Osteocyte (in vitro differentiated cells): ENCODE measurements around the gene ATP6V0A4. TPM values are rescaled to one million over a fixed set of nuclear protein-coding genes. Genes with fewer than 3 reads are reported as not detected.

Experiments used
- DNase-seq: peaks from one replicate; pipeline ENCODE4 v3.0.0; 2021; ENCODE audit warnings: mixed read lengths; ENCODE audit not compliant: unreplicated experiment; ENCODE audit errors: extremely low spot score
- H3K27ac Mint-ChIP-seq: one replicate; pipeline ENCODE4 v1.8.0; 2021; ENCODE audit warnings: mild to moderate bottlenecking, mixed read lengths; ENCODE audit not compliant: unreplicated experiment
- H3K27me3 Mint-ChIP-seq: one replicate; pipeline ENCODE4 v1.8.0; 2021; ENCODE audit warnings: mixed read lengths; ENCODE audit not compliant: unreplicated experiment
- H3K36me3 Mint-ChIP-seq: one replicate; pipeline ENCODE4 v1.8.0; 2021; ENCODE audit warnings: mixed read lengths; ENCODE audit not compliant: unreplicated experiment
- H3K4me1 Mint-ChIP-seq: one replicate; pipeline ENCODE4 v1.8.0; 2021; ENCODE audit warnings: mixed read lengths; ENCODE audit not compliant: unreplicated experiment
- H3K4me3 Mint-ChIP-seq: one replicate; pipeline ENCODE4 v1.8.0; 2021; ENCODE audit warnings: mild to moderate bottlenecking, moderate library complexity, mixed read lengths; ENCODE audit not compliant: unreplicated experiment
- H3K9me3 Mint-ChIP-seq: one replicate; pipeline ENCODE4 v1.8.0; 2021; ENCODE audit warnings: mixed read lengths; ENCODE audit not compliant: unreplicated experiment
- total RNA-seq: library from RNA; stranded (reverse); gene quantifications from 2 replicates; pipeline ENCODE4 v1.2.1, GENCODE V29; 2021
- TF ChIP-seq, protein P1 (sequence below): fragments of 200-600 bp; sonication (generic); IDR thresholded peaks from 2 replicates; pipeline ENCODE4 v1.5.0; 2021; ENCODE audit warnings: antibody characterized with exemption, mild to moderate bottlenecking, moderate library complexity

Gene ATP6V0A4
- total RNA-seq, 1 donor from 2014 or later = 0.64 TPM

DNA sequence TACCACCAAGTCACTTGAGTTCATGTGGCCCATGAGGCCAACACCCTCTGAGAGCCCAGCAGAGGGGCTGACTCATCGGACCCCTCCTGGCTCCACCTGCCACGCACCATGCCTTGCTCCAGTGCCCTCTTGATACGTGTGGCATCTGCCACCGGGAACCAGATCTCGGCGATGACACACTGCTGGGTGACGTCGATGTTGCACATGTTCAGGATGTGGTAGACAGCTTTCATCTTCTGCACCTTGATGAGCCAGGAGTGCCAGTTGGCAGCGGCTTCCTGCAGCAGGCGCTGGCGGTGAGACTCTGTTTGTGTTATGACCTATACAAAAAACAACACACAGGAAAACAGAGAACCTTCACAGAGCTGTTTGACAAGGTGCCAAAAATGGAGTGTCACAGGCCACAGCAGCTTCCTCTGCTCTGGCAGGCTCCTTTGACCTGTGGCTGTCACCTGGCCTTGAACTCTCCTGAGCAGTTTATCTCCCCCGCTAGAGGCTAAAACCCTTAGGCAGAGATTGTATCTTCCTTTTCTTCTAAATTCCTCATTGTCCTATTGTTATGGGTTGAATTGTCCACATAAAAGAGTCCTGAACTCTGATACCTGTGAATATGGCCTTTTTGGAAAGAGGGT is 45.4 kb downstream of the ATP6V0A4 start:
- no peak for DNase-seq
- no peaks in the 10 kb centered on the region for H3K36me3 Mint-ChIP-seq

DNA sequence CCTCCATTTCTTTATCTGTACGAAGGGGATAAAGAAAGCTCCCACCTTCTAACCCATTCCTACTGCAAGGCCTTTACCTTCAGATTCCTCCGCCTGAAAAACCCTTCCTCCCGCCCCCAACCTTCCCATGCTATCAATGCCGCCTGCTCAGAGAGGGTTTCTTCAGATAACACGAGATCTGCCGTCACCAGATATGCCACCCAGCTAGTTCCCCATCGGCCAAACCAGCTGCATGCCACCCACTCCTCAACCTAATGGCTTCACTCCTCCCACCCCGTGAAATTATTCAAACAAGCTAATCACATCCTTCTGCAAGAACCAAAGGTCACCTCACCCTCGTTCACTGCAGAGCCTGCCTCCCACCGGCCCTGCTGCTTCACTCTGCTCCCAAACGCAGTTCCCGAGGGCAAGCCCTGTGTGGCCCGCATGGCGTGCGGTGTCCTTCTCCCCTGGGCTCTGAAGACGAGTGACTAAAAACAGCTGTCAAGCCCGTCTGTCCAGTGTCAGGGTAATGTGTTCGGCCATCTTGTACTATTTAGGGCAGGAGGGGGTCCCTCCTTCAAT is 47.0 kb downstream of the ATP6V0A4 start:
- H3K36me3 Mint-ChIP-seq = no peaks in the 10 kb centered on the region

More for the DNA sequence above, 45.4 kb downstream of the ATP6V0A4 start:
- Mint-ChIP-seq H3K4me1 (peaks cover 11% of the 10 kb centered on the region), H3K27me3 (peaks cover 10% of the 10 kb centered on the region), H3K9me3 (no peaks in the 10 kb centered on the region), H3K4me3 (no peak overlapping the region), H3K27ac (no peak overlapping the region)
- TF ChIP-seq, protein P1, sequence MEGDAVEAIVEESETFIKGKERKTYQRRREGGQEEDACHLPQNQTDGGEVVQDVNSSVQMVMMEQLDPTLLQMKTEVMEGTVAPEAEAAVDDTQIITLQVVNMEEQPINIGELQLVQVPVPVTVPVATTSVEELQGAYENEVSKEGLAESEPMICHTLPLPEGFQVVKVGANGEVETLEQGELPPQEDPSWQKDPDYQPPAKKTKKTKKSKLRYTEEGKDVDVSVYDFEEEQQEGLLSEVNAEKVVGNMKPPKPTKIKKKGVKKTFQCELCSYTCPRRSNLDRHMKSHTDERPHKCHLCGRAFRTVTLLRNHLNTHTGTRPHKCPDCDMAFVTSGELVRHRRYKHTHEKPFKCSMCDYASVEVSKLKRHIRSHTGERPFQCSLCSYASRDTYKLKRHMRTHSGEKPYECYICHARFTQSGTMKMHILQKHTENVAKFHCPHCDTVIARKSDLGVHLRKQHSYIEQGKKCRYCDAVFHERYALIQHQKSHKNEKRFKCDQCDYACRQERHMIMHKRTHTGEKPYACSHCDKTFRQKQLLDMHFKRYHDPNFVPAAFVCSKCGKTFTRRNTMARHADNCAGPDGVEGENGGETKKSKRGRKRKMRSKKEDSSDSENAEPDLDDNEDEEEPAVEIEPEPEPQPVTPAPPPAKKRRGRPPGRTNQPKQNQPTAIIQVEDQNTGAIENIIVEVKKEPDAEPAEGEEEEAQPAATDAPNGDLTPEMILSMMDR = no peak

DNA sequence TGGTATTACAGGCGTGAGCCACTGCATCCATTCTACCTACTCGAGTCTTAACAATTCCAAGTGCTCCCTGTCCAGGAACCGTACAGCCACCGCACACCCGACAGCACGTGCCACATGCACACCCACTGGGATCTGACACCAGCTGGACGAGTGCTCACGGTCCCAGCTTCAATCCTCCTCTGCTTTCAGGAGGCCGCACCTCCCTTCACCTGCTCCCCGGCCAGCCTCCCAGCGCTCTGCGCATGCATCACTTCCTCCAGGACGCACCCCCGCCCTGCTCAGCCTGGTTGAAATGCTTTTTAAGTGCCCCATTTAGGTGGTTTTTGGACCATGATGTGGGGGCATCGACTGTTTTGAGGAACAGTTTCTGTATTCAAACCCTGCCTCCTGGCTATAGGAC is 47.5 kb downstream of the ATP6V0A4 start:
- Mint-ChIP-seq H3K27me3 (peaks cover 13% of the 10 kb centered on the region), H3K36me3 (no peaks in the 10 kb centered on the region), H3K4me1 (peaks cover 5% of the 10 kb centered on the region), H3K4me3 (no peak overlapping the region), H3K27ac (no peak overlapping the region), H3K9me3 (no peaks in the 10 kb centered on the region)
- DNase-seq = no peak
- TF ChIP-seq, protein P1 = no peak

More for the DNA sequence above, 47.0 kb downstream of the ATP6V0A4 start:
- Mint-ChIP-seq H3K27ac (no peak overlapping the region), H3K9me3 (no peaks in the 10 kb centered on the region), H3K4me3 (no peak overlapping the region), H3K27me3 (peaks cover 13% of the 10 kb centered on the region), H3K4me1 (peaks cover 9% of the 10 kb centered on the region)
- TF ChIP-seq, protein P1 = no peak
- DNase-seq = no peak

GRCh38 chr7:138749960-138750359 is 48.0 kb downstream of the ATP6V0A4 start:
- DNase-seq = no peak
- TF ChIP-seq, protein P1 = no peak
- Mint-ChIP-seq H3K4me3 (no peak overlapping the region), H3K36me3 (no peaks in the 10 kb centered on the region), H3K4me1 (peaks cover under 1% of the 10 kb centered on the region), H3K27me3 (peaks cover 13% of the 10 kb centered on the region), H3K9me3 (no peaks in the 10 kb centered on the region), H3K27ac (no peak overlapping the region)

DNA sequence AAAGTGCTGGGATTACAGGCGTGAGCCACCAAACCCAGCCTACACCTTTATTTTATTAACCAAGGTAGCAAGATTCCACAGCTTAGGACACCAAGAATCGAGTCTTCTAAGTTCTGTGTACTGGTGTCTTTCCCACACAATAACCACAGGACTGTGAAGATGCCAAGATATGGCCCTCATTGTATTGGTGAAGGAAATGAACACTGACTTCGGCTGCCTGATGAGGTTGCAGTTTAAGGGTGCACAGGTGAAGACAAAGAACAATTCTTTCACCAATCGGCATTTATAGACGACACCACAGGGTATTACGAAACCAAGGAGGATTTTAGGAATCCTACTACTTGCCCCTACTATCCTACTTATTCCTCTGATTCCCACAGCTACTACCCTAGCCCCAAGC is 49.3 kb downstream of the ATP6V0A4 start:
- TF ChIP-seq, protein P1 = no peak
- H3K4me3 Mint-ChIP-seq = no peak overlapping the region
- H3K27ac Mint-ChIP-seq = no peak overlapping the region
- H3K27me3 Mint-ChIP-seq = peaks cover 13% of the 10 kb centered on the region
- no peaks in the 10 kb centered on the region for H3K9me3 Mint-ChIP-seq
- no peaks in the 10 kb centered on the region for H3K36me3 Mint-ChIP-seq
- no peak for DNase-seq
- H3K4me1 Mint-ChIP-seq = no peaks in the 10 kb centered on the region
